Neural progenitor cell (in vitro differentiated cells): ENCODE measurements around the gene ERBB4. TPM values are rescaled to one million over a fixed set of nuclear protein-coding genes. Genes with fewer than 3 reads are reported as not detected.

Experiments used
- DNase-seq: peaks from one replicate; pipeline ENCODE4 v3.0.0-alpha.2; 2016; ENCODE audit warnings: low spot score
- H2AFZ ChIP-seq: fragments of 200-600 bp; sonication (generic); replicated peaks from 2 replicates; pipeline ENCODE4 v1.6.1; 2016; ENCODE audit warnings: antibody characterized with exemption
- H3F3A ChIP-seq: fragments of 200-600 bp; sonication (generic); 2 replicates; pipeline ENCODE4 v1.6.1; 2016; ENCODE audit warnings: antibody characterized with exemption, low read depth
- H3K27ac ChIP-seq: fragments of 200-600 bp; sonication (generic); 2 replicates; pipeline ENCODE4 v1.5.1; 2016; ENCODE audit warnings: mild to moderate bottlenecking
- H3K27me3 ChIP-seq: fragments of 200-600 bp; sonication (generic); 2 replicates; pipeline ENCODE4 v1.6.1; 2016; ENCODE audit warnings: mild to moderate bottlenecking, moderate library complexity
- H3K36me3 ChIP-seq: fragments of 200-600 bp; sonication (generic); 2 replicates; pipeline ENCODE4 v1.5.1; 2016
- H3K4me1 ChIP-seq: fragments of 200-600 bp; sonication (generic); 2 replicates; pipeline ENCODE4 v1.6.1; 2016; ENCODE audit warnings: mixed run types
- H3K4me2 ChIP-seq: fragments of 200-600 bp; sonication (generic); 2 replicates; pipeline ENCODE4 v1.6.1; 2016
- H3K4me3 ChIP-seq: fragments of 200-600 bp; sonication (generic); 2 replicates; pipeline ENCODE4 v1.5.1; 2016
- H3K79me2 ChIP-seq: fragments of 200-600 bp; sonication (generic); 2 replicates; pipeline ENCODE4 v1.6.1; 2016; ENCODE audit warnings: low read depth
- H3K9ac ChIP-seq: fragments of 200-600 bp; sonication (generic); 2 replicates; pipeline ENCODE4 v1.6.1; 2016
- H3K9me3 ChIP-seq: fragments of 200-600 bp; sonication (generic); 2 replicates; pipeline ENCODE4 v1.5.1; 2016; ENCODE audit warnings: low read depth
- H4K20me1 ChIP-seq: fragments of 200-600 bp; sonication (generic); 2 replicates; pipeline ENCODE4 v1.6.1; 2016; ENCODE audit warnings: low read depth
- H3K27ac Mint-ChIP-seq: 3 replicates; pipeline ENCODE4 v1.8.0; 2021; ENCODE audit warnings: mixed read lengths
- H3K27me3 Mint-ChIP-seq: 2 replicates; pipeline ENCODE4 v1.8.0; 2022; ENCODE audit warnings: low read depth, mild to moderate bottlenecking, inconsistent platforms, moderate library complexity, mixed read lengths; ENCODE audit not compliant: insufficient read depth
- H3K36me3 Mint-ChIP-seq: 3 replicates; pipeline ENCODE4 v1.8.0; 2021; ENCODE audit warnings: mixed read lengths
- H3K4me1 Mint-ChIP-seq: 3 replicates; pipeline ENCODE4 v1.8.0; 2021; ENCODE audit warnings: mixed read lengths
- H3K4me3 Mint-ChIP-seq: 3 replicates; pipeline ENCODE4 v1.8.0; 2021; ENCODE audit warnings: mild to moderate bottlenecking, moderate library complexity, mixed read lengths
- H3K9me3 Mint-ChIP-seq: 3 replicates; pipeline ENCODE4 v1.8.0; 2020; ENCODE audit warnings: mixed read lengths
- CTCF ChIP-seq: fragments of 200-600 bp; sonication (generic); IDR thresholded peaks from 2 replicates; pipeline ENCODE4 v1.5.1; 2017; ENCODE audit warnings: antibody characterized with exemption, mild to moderate bottlenecking
- EZH2 ChIP-seq: fragments of 200-600 bp; sonication (generic); IDR thresholded peaks from 2 replicates; pipeline ENCODE4 v1.6.1; 2017; ENCODE audit warnings: antibody characterized with exemption, mild to moderate bottlenecking, moderate library complexity
- EZH2phosphoT487 ChIP-seq: fragments of 200-600 bp; sonication (generic); IDR thresholded peaks from 2 replicates; pipeline ENCODE4 v1.6.1; 2017; ENCODE audit warnings: antibody characterized with exemption
- total RNA-seq: library from RNA; depleted of rRNA; stranded (reverse); fragments of >200 nt; gene quantifications from 2 replicates; pipeline ENCODE4 v1.2.3, GENCODE V29; 2015; ENCODE audit warnings: low replicate concordance

The ERBB4 gene
- total RNA-seq, 1 donor from 2014 or later = 1.5 TPM

GRCh38 chr2:211436182-211436581 lies 1102.4 kb downstream of the ERBB4 start:
- Histone ChIP-seq H3K79me2 (no peaks in the 10 kb centered on the region), H4K20me1 (no peaks in the 10 kb centered on the region), H3F3A (no peaks in the 10 kb centered on the region), H2AFZ (no peak overlapping the region), H3K36me3 (no peaks in the 10 kb centered on the region), H3K4me2 (no peak overlapping the region), H3K27ac (no peak overlapping the region), H3K9me3 (no peaks in the 10 kb centered on the region), H3K4me3 (no peak overlapping the region), H3K9ac (no peak overlapping the region), H3K4me1 (peaks cover 8% of the 10 kb centered on the region), H3K27me3 (no peaks in the 10 kb centered on the region)
- no peaks in the 10 kb centered on the region for H3K36me3 Mint-ChIP-seq
- TF ChIP-seq CTCF = no peak
- TF ChIP-seq EZH2phosphoT487 = no peak
- TF ChIP-seq EZH2 = no peak
- no peak overlapping the region for H3K27ac Mint-ChIP-seq
- H3K9me3 Mint-ChIP-seq = no peaks in the 10 kb centered on the region
- H3K27me3 Mint-ChIP-seq = no peaks in the 10 kb centered on the region
- peaks cover 23% of the 10 kb centered on the region for H3K4me1 Mint-ChIP-seq
- DNase-seq = no peak
- no peak overlapping the region for H3K4me3 Mint-ChIP-seq

DNA sequence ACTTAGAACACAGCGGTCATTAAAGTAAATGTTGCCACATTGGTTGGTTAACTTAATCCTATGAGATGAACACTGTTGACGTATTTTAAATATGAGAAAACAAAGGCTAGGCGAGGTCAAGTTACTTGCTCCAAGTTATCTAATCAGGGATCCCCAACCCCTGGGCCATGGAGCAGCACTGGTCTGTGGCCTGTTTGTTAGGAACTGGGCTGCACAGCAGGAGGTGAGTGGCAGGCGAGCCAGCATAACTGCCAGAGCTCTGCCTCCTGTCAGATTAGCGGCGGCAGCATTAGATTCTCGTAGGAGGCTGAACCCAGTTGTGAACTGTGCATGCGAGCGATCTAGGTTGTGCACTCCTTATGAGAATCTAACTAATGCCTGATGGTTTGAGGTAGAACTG lies 1103.3 kb downstream of the ERBB4 start:
- H3K4me3 Mint-ChIP-seq = no peak overlapping the region
- H3K9me3 ChIP-seq = no peaks in the 10 kb centered on the region
- no peak overlapping the region for H3K4me2 ChIP-seq
- H3K27ac Mint-ChIP-seq = peak overlapping the region; percentile 83
- H3K4me1 ChIP-seq = peaks cover 8% of the 10 kb centered on the region
- no peaks in the 10 kb centered on the region for H3K79me2 ChIP-seq
- no peaks in the 10 kb centered on the region for H3K36me3 ChIP-seq
- peaks cover 23% of the 10 kb centered on the region for H3K4me1 Mint-ChIP-seq
- peak; percentile 35 for DNase-seq
- H4K20me1 ChIP-seq = no peaks in the 10 kb centered on the region
- no peaks in the 10 kb centered on the region for H3K36me3 Mint-ChIP-seq
- no peak overlapping the region for H3K27ac ChIP-seq
- no peaks in the 10 kb centered on the region for H3K27me3 Mint-ChIP-seq
- no peak overlapping the region for H3K4me3 ChIP-seq
- H2AFZ ChIP-seq = no peak overlapping the region
- H3K9ac ChIP-seq = no peak overlapping the region
- H3F3A ChIP-seq = no peaks in the 10 kb centered on the region
- TF ChIP-seq EZH2 (no peak), CTCF (no peak), EZH2phosphoT487 (no peak)
- H3K27me3 ChIP-seq = no peaks in the 10 kb centered on the region
- no peaks in the 10 kb centered on the region for H3K9me3 Mint-ChIP-seq

DNA sequence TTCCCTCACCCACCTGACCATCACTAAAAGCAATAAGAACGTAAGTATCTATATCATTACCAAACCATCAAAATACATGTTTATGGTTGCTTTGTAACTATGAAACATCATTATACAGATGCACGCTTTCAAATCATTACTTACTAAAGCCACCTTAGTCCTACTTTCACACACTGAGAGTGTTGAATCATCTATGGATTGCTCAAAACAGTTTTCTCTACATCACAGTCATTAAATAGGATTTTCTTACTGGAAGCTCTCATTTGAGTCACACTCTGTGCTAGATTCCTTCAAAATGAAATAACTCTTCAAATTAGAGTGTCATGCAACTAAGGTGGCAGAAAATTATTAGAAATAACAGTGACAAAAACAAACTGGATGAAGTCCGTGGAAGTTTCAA lies 1103.8 kb downstream of the ERBB4 start:
- no peaks in the 10 kb centered on the region for H3K36me3 ChIP-seq
- H3K79me2 ChIP-seq = no peaks in the 10 kb centered on the region
- no peaks in the 10 kb centered on the region for H3K27me3 ChIP-seq
- H4K20me1 ChIP-seq = no peaks in the 10 kb centered on the region
- Mint-ChIP-seq H3K4me1 (peaks cover 17% of the 10 kb centered on the region), H3K27ac (no peak overlapping the region), H3K36me3 (no peaks in the 10 kb centered on the region), H3K27me3 (no peaks in the 10 kb centered on the region), H3K4me3 (no peak overlapping the region), H3K9me3 (no peaks in the 10 kb centered on the region)
- no peaks in the 10 kb centered on the region for H3F3A ChIP-seq
- no peak overlapping the region for H3K27ac ChIP-seq
- DNase-seq = no peak
- no peak overlapping the region for H3K4me2 ChIP-seq
- H3K9ac ChIP-seq = no peak overlapping the region
- H3K4me1 ChIP-seq = peaks cover 8% of the 10 kb centered on the region
- TF ChIP-seq CTCF = no peak
- no peak for TF ChIP-seq EZH2phosphoT487
- TF ChIP-seq EZH2 = no peak
- no peaks in the 10 kb centered on the region for H3K9me3 ChIP-seq
- no peak overlapping the region for H2AFZ ChIP-seq
- no peak overlapping the region for H3K4me3 ChIP-seq
